ENCODE results near the gene TOMM6. TPM values are rescaled to one million over a fixed set of nuclear protein-coding genes. Genes with fewer than 3 reads are reported as not detected.

Gene TOMM6
- total RNA-seq, 1 experiment from 2014 or later, result 292 TPM

DNA sequence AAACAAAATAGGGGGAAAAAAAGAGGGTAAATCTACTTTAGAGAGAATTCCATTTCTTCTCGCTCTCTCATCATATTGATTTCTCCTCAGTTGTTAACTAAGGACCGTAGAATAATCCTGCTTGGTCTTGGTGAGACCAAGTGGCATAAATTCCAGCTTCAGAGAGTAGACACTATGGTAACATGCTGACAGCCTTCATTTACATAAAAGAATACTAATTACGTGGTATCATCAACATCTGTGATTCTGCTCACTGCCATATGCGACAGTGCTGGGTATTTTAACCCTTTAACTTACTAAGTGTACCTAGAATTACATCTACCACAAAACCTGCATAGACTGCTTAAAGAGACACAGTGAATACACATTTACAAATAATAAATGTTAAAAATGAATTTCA is 27.1 kb downstream of the TOMM6 start:
- RAD21 ChIA-PET (ENCODE audit: low non-redundant PET in 1 of 2, low total read pairs in 2 of 2, uncharacterized antibody in 2 of 2, unreplicated experiment in 2 of 2), result no interaction called here

More for the DNA sequence above, 27.1 kb downstream of the TOMM6 start:
- CTCF ChIA-PET, result no interaction called here
- TF ChIP-seq TCF7L2 (IDR thresholded peaks at IDR 0.05; ENCODE audit: borderline replicate concordance, extremely low read depth, insufficient read depth, insufficient read length) (no peak), SP1 (IDR thresholded peaks at IDR 0.05; ENCODE audit: low read depth) (no peak), JUND (IDR thresholded peaks at IDR 0.05) (no peak), CEBPB (IDR thresholded peaks at IDR 0.05; ENCODE audit: low read depth) (no peak), ZNF274 (IDR thresholded peaks at IDR 0.05; ENCODE audit: low read depth, low read length) (no peak), CBX3 (IDR thresholded peaks at IDR 0.05; ENCODE audit: low read depth) (no peak), ELF1 (IDR thresholded peaks at IDR 0.05; ENCODE audit: borderline replicate concordance, low read depth) (no peak), SRF (IDR thresholded peaks at IDR 0.05; ENCODE audit: low read depth) (no peak), EZH2 (IDR thresholded peaks at IDR 0.05) (no peak), EGR1 (IDR thresholded peaks at IDR 0.05; ENCODE audit: low read depth) (no peak), POLR2AphosphoS5 (IDR thresholded peaks at IDR 0.05; ENCODE audit: low read depth, low read length) (no peak), ZFX (IDR thresholded peaks at IDR 0.05) (no peak), RAD21 (IDR thresholded peaks at IDR 0.05; ENCODE audit: low read depth) (no peak), POLR2A (IDR thresholded peaks at IDR 0.05; ENCODE audit: borderline replicate concordance, extremely low read depth, insufficient read depth, insufficient read length) (no peak), SIN3A (IDR thresholded peaks at IDR 0.05; ENCODE audit: low read depth) (no peak)
- TF ChIP-seq, protein P1, sequence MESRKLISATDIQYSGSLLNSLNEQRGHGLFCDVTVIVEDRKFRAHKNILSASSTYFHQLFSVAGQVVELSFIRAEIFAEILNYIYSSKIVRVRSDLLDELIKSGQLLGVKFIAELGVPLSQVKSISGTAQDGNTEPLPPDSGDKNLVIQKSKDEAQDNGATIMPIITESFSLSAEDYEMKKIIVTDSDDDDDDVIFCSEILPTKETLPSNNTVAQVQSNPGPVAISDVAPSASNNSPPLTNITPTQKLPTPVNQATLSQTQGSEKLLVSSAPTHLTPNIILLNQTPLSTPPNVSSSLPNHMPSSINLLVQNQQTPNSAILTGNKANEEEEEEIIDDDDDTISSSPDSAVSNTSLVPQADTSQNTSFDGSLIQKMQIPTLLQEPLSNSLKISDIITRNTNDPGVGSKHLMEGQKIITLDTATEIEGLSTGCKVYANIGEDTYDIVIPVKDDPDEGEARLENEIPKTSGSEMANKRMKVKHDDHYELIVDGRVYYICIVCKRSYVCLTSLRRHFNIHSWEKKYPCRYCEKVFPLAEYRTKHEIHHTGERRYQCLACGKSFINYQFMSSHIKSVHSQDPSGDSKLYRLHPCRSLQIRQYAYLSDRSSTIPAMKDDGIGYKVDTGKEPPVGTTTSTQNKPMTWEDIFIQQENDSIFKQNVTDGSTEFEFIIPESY (IDR thresholded peaks at IDR 0.05; ENCODE audit: extremely low read depth, insufficient replicate concordance, low read length), result no peak
- TF ChIP-seq, protein P2, sequence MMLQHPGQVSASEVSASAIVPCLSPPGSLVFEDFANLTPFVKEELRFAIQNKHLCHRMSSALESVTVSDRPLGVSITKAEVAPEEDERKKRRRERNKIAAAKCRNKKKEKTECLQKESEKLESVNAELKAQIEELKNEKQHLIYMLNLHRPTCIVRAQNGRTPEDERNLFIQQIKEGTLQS (IDR thresholded peaks at IDR 0.05), result no peak
- TF ChIP-seq, protein P3, sequence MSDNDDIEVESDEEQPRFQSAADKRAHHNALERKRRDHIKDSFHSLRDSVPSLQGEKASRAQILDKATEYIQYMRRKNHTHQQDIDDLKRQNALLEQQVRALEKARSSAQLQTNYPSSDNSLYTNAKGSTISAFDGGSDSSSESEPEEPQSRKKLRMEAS (IDR thresholded peaks at IDR 0.05), result no peak
- TF ChIP-seq, protein P4, sequence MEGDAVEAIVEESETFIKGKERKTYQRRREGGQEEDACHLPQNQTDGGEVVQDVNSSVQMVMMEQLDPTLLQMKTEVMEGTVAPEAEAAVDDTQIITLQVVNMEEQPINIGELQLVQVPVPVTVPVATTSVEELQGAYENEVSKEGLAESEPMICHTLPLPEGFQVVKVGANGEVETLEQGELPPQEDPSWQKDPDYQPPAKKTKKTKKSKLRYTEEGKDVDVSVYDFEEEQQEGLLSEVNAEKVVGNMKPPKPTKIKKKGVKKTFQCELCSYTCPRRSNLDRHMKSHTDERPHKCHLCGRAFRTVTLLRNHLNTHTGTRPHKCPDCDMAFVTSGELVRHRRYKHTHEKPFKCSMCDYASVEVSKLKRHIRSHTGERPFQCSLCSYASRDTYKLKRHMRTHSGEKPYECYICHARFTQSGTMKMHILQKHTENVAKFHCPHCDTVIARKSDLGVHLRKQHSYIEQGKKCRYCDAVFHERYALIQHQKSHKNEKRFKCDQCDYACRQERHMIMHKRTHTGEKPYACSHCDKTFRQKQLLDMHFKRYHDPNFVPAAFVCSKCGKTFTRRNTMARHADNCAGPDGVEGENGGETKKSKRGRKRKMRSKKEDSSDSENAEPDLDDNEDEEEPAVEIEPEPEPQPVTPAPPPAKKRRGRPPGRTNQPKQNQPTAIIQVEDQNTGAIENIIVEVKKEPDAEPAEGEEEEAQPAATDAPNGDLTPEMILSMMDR (IDR thresholded peaks at IDR 0.05 in 2 of 3, conservative IDR thresholded peaks at IDR 0.05 in 1 of 3; ENCODE audit: borderline replicate concordance in 1 of 3, insufficient read depth in 1 of 3, low read depth in 2 of 3, low read length in 2 of 3), result no peak
- TF ChIP-seq, protein P5, sequence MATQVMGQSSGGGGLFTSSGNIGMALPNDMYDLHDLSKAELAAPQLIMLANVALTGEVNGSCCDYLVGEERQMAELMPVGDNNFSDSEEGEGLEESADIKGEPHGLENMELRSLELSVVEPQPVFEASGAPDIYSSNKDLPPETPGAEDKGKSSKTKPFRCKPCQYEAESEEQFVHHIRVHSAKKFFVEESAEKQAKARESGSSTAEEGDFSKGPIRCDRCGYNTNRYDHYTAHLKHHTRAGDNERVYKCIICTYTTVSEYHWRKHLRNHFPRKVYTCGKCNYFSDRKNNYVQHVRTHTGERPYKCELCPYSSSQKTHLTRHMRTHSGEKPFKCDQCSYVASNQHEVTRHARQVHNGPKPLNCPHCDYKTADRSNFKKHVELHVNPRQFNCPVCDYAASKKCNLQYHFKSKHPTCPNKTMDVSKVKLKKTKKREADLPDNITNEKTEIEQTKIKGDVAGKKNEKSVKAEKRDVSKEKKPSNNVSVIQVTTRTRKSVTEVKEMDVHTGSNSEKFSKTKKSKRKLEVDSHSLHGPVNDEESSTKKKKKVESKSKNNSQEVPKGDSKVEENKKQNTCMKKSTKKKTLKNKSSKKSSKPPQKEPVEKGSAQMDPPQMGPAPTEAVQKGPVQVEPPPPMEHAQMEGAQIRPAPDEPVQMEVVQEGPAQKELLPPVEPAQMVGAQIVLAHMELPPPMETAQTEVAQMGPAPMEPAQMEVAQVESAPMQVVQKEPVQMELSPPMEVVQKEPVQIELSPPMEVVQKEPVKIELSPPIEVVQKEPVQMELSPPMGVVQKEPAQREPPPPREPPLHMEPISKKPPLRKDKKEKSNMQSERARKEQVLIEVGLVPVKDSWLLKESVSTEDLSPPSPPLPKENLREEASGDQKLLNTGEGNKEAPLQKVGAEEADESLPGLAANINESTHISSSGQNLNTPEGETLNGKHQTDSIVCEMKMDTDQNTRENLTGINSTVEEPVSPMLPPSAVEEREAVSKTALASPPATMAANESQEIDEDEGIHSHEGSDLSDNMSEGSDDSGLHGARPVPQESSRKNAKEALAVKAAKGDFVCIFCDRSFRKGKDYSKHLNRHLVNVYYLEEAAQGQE (IDR thresholded peaks at IDR 0.05; ENCODE audit: low read depth), result no peak
- Histone ChIP-seq H3K79me2 (ENCODE audit: insufficient read depth, low read length) (no peaks in the 10 kb centered on the region), H4K20me1 (ENCODE audit: insufficient read depth) (no peaks in the 10 kb centered on the region), H3K4me1 (ENCODE audit: control insufficient read depth in 1 of 2, insufficient read depth in 2 of 2, low read length in 2 of 2) (no peaks in the 10 kb centered on the region), H3K27me3 (ENCODE audit: insufficient read depth, low read length) (no peaks in the 10 kb centered on the region), H3K9me2 (ENCODE audit: insufficient read depth) (no peaks in the 10 kb centered on the region), H3K36me3 (ENCODE audit: control insufficient read depth in 1 of 2, insufficient read depth in 2 of 2, low read length in 2 of 2) (no peaks in the 10 kb centered on the region), H2AFZ (ENCODE audit: low read depth, low read length, poor library complexity, severe bottlenecking) (no peak overlapping the region), H3K27ac (ENCODE audit: low read depth, low read length) (no peak overlapping the region), H3K9ac (ENCODE audit: low read length) (no peak overlapping the region), H3K9me3 (ENCODE audit: control insufficient read depth in 1 of 2, insufficient read depth in 1 of 2, low read depth in 1 of 2, low read length in 2 of 2) (no peaks in the 10 kb centered on the region), H3K4me3 (replicated peaks in 1 of 2; ENCODE audit: low read depth in 1 of 2, low read length in 2 of 2) (no peak overlapping the region), H3K4me2 (ENCODE audit: low read length) (no peak overlapping the region)
- intact Hi-C loops (cut with micrococcal nuclease), result no loop called here
- no TSS peak for BruUV-seq (replicated peaks)
- DNase-seq (ENCODE audit: low read depth, low spot score), result no peak
- POLR2A ChIA-PET, result no interaction called here
- no peak for ATAC-seq
